Epidermal melanocyte (primary cell): ENCODE data around the gene TBC1D8.
A peak's percentile ranks its signal among the peaks of the same experiment; 100 is the strongest.

Experiments
- DNase-seq: peaks from one replicate; pipeline ENCODE4 v3.0.0; 2011; ENCODE audit warnings: low spot score; ENCODE audit not compliant: insufficient read length

Gene TBC1D8

DNA sequence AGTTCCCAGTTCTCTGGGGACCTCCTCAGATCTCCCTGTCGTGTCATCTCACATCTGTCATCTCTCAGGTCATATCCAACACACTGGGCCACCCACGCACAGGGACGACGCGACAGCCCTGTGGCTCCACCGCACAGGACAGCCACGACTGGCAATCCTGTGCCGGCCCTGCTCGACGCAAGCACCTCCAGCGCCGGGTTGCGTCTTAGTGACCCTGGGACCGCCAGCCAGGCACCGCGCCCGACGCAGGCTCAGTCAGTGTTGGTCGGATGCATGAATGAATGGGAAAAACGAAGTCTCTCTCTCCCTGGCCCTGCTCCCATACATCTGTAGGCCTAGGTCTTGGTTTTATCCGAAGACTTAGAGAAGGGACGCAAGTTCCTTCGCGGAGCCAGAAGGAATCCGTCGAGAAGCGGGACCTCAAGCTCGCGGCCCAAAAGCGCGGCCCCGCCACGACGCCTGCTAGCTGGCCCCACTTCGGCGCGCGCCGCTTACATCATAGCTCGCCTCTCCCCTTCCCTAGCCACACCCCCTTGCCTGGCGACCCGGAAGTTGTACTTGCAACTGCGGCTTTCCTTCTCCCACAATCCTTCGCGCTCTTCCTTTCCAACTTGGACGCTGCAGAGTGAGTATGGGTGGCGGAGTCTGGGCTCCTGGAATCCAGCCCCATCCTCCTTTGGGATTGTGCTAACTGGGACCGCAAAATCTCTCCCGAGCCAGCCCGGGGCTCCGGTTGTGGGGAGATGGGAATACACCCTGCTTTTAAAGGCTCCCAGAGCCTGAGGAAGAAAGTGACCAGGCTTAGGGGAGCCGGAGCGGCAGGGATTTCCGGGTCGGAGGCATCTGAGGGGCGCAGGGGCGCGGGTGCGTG lies 149.3 kb downstream of the TBC1D8 start, which contains the start of gene RPL31:
TSS of gene RPL31 (plus strand) at position 599 of the 871 bp plus-strand sequence. CDS start 413 bp downstream, outside the sequence.
- DNase-seq = peak; percentile 99

DNA sequence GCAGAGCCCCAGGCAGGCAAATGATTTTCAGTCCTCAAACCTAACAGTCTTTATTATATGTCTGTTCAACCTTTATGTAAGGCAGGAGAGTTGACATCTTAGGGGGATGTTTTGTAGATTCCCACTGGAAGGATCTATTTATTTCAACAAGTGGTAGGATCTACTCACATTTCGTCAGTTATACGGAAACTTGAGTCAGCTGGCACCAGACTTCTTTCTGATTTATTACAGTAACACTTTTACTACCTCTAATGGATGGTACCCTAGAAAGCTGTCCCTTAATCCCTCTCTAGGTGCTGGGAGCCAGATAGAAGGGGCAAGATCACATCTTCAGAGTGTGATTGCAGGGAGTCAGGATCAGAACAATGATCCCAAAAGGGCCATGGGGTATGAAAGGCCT lies 151.2 kb downstream of the TBC1D8 start:
- DNase-seq = no peak

GRCh38 chr2:100998235-100998573 lies 153.0 kb downstream of the TBC1D8 start:
- DNase-seq = no peak

DNA sequence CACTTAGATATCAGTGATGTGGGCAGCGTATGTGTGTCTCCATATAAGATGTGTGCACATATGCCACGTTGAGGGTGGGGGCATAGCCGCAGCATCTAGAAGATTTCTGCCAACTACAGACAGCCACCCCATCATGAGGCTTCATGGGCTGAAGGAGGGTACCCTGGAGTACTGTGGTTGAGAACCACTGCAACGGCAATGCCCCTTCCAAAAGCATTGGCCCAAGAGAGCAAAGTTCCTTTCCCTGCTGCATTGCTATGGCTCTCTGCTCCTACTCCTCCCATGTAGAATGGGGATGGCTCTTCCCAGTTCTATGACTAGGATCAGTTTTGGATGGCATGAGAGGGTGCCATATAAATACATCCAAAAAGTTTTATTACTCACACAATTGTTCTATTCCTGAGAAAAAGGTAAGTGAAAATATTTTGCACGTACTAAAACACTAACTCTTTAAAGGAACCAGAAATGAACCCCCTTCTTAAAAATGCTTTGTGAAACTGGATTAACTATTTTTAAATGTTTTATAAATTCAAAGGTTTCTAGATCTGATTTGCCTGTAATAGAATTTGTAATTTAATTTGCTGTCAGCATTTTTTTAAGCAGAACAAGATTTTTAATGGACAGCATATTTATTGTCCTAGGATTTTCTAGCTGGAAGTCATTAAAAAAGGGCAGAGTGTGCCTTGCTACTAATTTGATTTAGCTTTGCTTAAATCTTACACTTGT lies 153.5 kb downstream of the TBC1D8 start:
- no peak for DNase-seq

GRCh38 chr2:100995309-100996075 lies 155.7 kb downstream of the TBC1D8 start:
- DNase-seq = no peak

DNA sequence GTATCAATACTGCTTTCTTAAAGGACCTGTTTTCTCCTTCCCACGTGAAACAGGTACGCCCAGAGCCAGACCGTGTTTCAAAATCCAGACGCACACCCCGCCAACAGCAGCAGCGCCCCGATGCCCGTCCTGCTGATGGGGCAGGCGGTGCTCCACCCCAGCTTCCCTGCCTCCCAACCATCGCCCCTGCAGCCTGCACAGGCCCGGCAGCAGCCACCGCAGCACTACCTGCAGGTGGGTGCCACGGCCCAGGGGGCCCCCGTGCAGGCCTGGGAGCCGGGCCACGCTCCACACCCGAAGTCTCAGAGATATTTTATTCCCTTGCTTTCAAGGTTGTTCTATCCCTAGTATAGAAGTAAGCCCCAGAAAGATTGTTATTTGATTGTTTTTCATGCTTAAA lies 157.9 kb downstream of the TBC1D8 start:
- DNase-seq = no peak

- no peak for DNase-seq
These were observed 158.9 kb downstream of the TBC1D8 start for GRCh38 chr2:100992262-100992661.

DNA sequence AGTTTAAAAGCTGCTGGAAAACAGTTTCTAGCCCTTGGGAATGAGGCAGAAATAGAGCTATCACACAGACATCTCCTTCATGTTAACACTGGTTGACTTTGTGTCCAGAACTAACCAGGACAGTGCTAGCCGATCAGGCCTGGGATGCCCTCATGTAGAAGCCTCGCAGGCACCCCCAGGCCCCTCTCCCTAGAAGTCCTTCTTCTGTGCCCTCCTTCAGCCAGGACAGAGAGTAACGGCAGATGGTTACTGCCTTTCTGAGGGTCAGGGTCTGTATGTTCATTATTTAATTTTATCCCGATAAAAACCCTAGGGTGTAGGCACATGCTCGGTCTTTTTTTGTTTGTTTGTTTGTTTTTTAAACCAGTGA lies 159.8 kb downstream of the TBC1D8 start:
- DNase-seq = no peak

GRCh38 chr2:100990650-100991403 lies 160.4 kb downstream of the TBC1D8 start:
- DNase-seq = no peak

GRCh38 chr2:100990166-100990565 lies 161.0 kb downstream of the TBC1D8 start:
- DNase-seq = no peak

DNA sequence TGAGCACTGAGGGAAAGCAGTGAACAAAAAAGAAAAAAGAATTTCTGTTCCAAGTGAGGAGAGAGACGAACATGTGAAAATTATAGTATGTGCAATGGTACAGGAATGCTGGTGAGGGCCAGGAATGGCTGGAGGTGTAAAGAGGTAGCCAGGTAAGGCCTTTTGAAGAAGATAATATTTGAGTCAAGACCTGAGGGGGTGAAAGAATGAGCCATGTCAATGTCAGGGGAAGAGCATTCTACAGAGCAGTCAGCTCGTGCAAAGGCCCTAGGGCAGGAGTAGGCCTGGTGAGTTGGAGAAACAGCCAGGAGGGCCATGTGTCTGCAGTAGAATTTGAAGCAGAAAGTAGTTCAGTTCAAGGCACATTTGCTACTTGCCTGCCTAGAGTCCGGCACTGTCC lies 161.5 kb downstream of the TBC1D8 start:
- DNase-seq = no peak

GRCh38 chr2:100988630-100989417 lies 162.4 kb downstream of the TBC1D8 start:
- peak; percentile 80 for DNase-seq

- DNase-seq = no peak
These were observed 163.2 kb downstream of the TBC1D8 start for GRCh38 chr2:100987974-100988373.

DNA sequence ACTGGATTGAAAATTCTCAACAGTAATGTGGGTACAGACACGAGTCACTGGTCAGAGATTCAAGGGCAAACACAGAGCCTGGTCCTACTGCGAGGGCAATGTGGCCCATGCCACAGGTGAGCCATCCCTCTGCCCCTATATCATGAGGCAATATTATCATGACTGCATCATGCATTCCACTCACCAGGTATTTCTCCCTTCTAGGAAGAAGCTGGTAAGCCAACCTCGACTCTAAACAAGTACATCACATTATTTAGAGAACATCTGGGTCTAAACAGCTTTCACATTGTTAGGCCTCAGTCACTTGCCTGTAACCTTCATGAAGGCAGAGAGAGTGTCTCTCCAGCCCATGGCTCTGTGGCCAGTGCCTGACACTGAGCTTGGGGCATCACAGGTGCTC lies 163.6 kb downstream of the TBC1D8 start:
- DNase-seq = no peak

DNA sequence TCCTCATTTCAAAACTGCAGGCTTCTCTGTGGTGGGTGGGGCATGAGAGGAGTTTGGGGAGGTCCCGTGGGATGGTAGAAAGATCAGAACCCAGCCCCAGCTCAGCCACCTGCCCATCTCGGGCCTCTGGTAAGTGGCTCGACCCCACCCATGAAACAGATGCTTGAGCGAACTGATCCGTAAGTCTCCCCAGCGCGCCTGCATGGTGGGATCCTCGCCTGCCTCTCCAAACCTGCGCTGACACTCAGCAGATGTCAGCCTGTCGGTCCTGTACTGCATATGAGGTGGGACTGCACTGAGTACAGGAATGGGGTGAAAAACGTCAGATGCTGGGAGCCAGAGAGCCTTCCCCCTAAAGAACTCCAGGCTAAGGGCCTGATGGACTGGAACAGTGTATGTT lies 165.0 kb downstream of the TBC1D8 start:
- DNase-seq = no peak

DNA sequence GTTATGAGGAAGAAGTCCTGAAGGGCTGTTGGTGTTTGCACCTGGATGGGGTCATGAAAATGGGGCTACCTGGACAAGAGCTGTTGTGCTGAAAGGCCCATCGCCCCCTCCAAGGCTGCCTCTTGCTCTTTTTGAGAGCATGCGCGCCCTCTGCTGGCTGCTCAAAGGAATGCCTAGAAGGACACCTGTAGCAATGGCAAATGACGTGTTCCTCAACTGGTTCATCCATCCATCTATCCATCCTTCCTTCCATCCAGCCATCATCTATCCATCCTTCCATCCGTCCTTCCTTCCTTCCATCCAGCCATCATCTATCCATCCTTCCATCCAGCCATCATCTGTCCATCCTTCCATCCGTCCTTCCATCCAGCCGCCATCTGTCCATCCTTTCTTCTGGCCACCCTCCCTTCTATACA lies 166.3 kb downstream of the TBC1D8 start:
- peak; percentile 45 for DNase-seq

DNA sequence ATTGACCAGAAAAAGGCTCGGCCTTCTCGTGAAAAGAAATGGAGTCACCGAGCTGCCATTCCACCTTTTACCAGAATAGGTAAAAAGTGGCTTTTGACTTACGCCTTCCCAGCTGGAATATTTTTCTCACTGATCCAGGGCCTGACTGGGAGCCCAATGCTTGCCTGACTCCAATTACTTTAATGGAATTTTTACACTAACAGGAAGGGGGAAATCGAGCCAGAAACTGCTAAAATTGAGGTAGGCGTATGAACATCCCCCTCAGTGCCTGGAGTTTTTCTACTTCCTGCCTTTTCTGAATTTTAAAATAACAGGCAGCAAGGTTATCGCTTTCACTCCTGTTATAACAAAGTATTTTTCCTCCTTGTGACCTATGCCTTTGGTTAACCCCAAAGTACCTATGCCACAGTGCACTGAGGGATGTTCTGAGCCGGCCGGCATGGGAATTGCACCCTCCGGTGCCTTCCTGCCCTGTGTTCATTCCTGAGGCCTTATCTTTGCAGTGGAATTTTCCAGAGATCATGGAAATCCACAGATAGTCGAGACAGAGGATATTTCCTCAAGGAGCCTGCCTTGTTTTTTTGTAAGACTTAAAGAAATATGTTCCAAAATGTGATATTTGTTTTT lies 167.4 kb downstream of the TBC1D8 start:
- DNase-seq = no peak

GRCh38 chr2:100983201-100983600 lies 168.0 kb downstream of the TBC1D8 start:
- no peak for DNase-seq

DNA sequence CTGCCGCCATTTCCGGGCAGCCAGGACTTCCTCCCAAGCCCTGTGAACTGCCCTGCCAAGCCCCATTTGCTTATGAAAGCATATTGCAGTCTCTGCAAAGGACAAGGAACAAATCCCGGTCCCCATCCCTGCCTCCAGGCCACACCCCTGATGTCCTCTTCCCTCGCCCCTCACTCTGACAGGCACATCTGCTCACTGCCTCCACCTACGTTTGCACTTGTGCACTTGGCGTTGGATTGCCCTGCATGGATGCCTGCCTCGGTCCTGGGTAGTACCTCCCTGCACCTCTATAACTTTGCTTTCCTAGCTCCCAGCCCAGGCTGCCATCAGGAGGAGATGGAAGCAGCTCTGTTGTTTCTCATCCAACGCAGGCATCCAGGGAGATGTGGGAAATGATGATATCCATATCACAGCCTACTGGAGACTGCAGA lies 168.7 kb downstream of the TBC1D8 start:
- DNase-seq = no peak

GRCh38 chr2:100981011-100981410 lies 170.2 kb downstream of the TBC1D8 start:
- DNase-seq = no peak
